ENCODE measurements around the gene ANKRD39. TPM values are rescaled to one million over a fixed set of nuclear protein-coding genes. Genes with fewer than 3 reads are reported as not detected.

The ANKRD39 gene
- total RNA-seq, 1 donor from 2014 or later, result 25.7 TPM

- Mint-ChIP-seq H3K27ac (ENCODE audit: unreplicated experiment) (peak overlapping the region; percentile 97), H3K9me3 (ENCODE audit: unreplicated experiment) (peaks cover 21% of the 10 kb centered on the region), H3K4me1 (ENCODE audit: low read depth, unreplicated experiment) (peaks cover 31% of the 10 kb centered on the region), H3K27me3 (ENCODE audit: unreplicated experiment) (peaks cover 10% of the 10 kb centered on the region), H3K4me3 (ENCODE audit: unreplicated experiment) (peak overlapping the region; percentile 53), H3K36me3 (ENCODE audit: unreplicated experiment) (no peaks in the 10 kb centered on the region)
- TF ChIP-seq, protein P1, sequence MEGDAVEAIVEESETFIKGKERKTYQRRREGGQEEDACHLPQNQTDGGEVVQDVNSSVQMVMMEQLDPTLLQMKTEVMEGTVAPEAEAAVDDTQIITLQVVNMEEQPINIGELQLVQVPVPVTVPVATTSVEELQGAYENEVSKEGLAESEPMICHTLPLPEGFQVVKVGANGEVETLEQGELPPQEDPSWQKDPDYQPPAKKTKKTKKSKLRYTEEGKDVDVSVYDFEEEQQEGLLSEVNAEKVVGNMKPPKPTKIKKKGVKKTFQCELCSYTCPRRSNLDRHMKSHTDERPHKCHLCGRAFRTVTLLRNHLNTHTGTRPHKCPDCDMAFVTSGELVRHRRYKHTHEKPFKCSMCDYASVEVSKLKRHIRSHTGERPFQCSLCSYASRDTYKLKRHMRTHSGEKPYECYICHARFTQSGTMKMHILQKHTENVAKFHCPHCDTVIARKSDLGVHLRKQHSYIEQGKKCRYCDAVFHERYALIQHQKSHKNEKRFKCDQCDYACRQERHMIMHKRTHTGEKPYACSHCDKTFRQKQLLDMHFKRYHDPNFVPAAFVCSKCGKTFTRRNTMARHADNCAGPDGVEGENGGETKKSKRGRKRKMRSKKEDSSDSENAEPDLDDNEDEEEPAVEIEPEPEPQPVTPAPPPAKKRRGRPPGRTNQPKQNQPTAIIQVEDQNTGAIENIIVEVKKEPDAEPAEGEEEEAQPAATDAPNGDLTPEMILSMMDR (IDR thresholded peaks at IDR 0.05; ENCODE audit: partially characterized antibody, unreplicated experiment), result no peak
- no peak for DNase-seq
These were observed 25.4 kb downstream of the ANKRD39 start for GRCh38 chr2:96832408-96832753.

DNA sequence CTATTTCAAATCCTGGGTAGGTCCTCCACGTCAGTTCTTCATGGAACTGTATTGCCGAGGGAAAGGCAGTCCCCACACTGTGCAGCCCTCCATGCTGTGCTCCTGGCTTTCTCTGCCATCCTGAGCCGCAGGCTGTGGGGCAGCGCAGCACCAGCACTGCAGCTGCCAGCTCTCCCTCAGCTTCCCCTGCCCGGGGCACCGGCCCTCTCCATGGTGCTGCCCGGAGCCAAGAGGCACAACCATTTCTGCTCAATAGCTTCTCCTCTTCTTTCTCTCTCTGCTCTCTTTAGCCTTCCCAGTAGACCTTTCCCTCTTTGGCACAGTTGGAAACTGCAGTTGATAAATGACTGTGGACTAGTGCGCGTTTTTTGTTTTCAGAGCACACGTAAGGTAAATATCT, 26.1 kb downstream of the ANKRD39 start:
- Mint-ChIP-seq H3K4me1 (ENCODE audit: low read depth, unreplicated experiment) (peaks cover 31% of the 10 kb centered on the region), H3K4me3 (ENCODE audit: unreplicated experiment) (peak overlapping the region; percentile 53), H3K9me3 (ENCODE audit: unreplicated experiment) (peaks cover 18% of the 10 kb centered on the region), H3K36me3 (ENCODE audit: unreplicated experiment) (no peaks in the 10 kb centered on the region), H3K27me3 (ENCODE audit: unreplicated experiment) (peaks cover 8% of the 10 kb centered on the region), H3K27ac (ENCODE audit: unreplicated experiment) (peak overlapping the region; percentile 97)
- TF ChIP-seq, protein P1 (IDR thresholded peaks at IDR 0.05; ENCODE audit: partially characterized antibody, unreplicated experiment), result no peak
- DNase-seq, result no peak

DNA sequence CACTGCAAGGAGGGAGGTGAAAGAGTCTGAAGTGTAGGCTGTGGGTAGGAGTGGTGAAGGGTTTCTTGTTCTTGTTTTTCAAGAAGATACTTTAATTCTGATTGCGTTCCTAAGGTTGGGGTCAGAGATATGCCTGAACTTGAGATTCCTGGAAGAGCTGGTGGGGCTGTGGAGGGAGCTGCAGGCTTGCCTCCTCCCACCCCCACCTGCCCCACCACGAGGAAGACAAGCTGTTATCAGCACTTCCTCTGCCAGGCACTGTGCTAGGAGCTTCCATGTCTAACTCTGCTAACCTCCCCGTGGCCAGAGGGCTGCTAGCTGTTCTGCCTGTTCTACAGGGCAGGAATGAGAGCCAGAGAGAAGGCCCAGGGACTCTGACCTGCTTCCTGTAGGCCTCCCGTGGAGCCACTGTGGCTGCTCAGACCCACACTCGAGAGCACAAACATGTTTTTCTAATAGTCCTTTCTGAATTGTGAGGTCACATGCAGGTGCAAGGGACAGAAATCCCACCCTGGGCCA, 27.7 kb downstream of the ANKRD39 start:
- H3K4me1 Mint-ChIP-seq (ENCODE audit: low read depth, unreplicated experiment), result peaks cover 31% of the 10 kb centered on the region
- H3K27me3 Mint-ChIP-seq (ENCODE audit: unreplicated experiment), result peaks cover 8% of the 10 kb centered on the region
- peak overlapping the region; percentile 31 for H3K27ac Mint-ChIP-seq (ENCODE audit: unreplicated experiment)
- H3K36me3 Mint-ChIP-seq (ENCODE audit: unreplicated experiment), result no peaks in the 10 kb centered on the region
- peaks cover 17% of the 10 kb centered on the region for H3K9me3 Mint-ChIP-seq (ENCODE audit: unreplicated experiment)
- no peak overlapping the region for H3K4me3 Mint-ChIP-seq (ENCODE audit: unreplicated experiment)
- DNase-seq, result no peak
- TF ChIP-seq, protein P1 (IDR thresholded peaks at IDR 0.05; ENCODE audit: partially characterized antibody, unreplicated experiment), result no peak

DNA sequence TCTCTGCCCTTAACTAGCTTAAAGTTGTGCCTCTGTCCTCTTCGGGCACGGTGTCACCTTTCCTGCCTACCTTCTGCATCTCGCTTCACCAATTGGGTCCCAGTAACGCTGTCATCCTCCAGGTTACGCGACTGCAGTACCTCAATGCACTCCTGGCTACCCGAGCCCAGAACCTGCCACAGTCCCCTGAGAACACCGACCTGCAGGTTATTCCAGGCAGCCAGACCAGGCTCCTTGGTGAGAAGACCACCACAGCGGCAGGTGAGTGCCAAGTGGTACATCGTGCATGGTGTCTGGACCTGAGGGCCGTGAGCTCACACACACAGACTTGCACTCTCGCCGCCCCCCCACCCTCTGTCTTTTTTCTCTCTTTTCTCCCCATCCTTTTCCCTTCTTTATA, 28.9 kb downstream of the ANKRD39 start:
- Mint-ChIP-seq H3K36me3 (ENCODE audit: unreplicated experiment) (no peaks in the 10 kb centered on the region), H3K27me3 (ENCODE audit: unreplicated experiment) (peaks cover 9% of the 10 kb centered on the region), H3K4me3 (ENCODE audit: unreplicated experiment) (no peak overlapping the region), H3K9me3 (ENCODE audit: unreplicated experiment) (peaks cover 15% of the 10 kb centered on the region), H3K27ac (ENCODE audit: unreplicated experiment) (no peak overlapping the region), H3K4me1 (ENCODE audit: low read depth, unreplicated experiment) (peaks cover 35% of the 10 kb centered on the region)
- no peak for DNase-seq
- TF ChIP-seq, protein P1 (IDR thresholded peaks at IDR 0.05; ENCODE audit: partially characterized antibody, unreplicated experiment), result no peak

GRCh38 chr2:96828436-96828835, 29.4 kb downstream of the ANKRD39 start:
- DNase-seq, result no peak
- peak overlapping the region; percentile 43 for H3K27ac Mint-ChIP-seq (ENCODE audit: unreplicated experiment)
- TF ChIP-seq, protein P1 (IDR thresholded peaks at IDR 0.05; ENCODE audit: partially characterized antibody, unreplicated experiment), result no peak
- H3K4me3 Mint-ChIP-seq (ENCODE audit: unreplicated experiment), result no peak overlapping the region
- peaks cover 13% of the 10 kb centered on the region for H3K9me3 Mint-ChIP-seq (ENCODE audit: unreplicated experiment)
- peaks cover 8% of the 10 kb centered on the region for H3K27me3 Mint-ChIP-seq (ENCODE audit: unreplicated experiment)
- H3K36me3 Mint-ChIP-seq (ENCODE audit: unreplicated experiment), result no peaks in the 10 kb centered on the region
- H3K4me1 Mint-ChIP-seq (ENCODE audit: low read depth, unreplicated experiment), result peaks cover 32% of the 10 kb centered on the region

All from glutamatergic neuron (in vitro differentiated cells).